Stimulated activated CD8-positive, alpha-beta memory T cell treated with anti-CD3 and anti-CD28 coated beads, Interleukin-12 subunit alpha, Interleukin-12 subunit beta, amount 100 ng/mL, for 1 hour (primary cell): ENCODE results near the gene MCL1.

ENCODE experiments used
- DNase-seq: peaks from one replicate; pipeline ENCODE4 v3.0.0-alpha.2; 2020; ENCODE audit warnings: low read depth

MCL1 gene

GRCh38 chr1:150555971-150556865 is 23.2 kb downstream of the MCL1 start:
- no peak for DNase-seq

- no peak for DNase-seq
These were observed 24.0 kb downstream of the MCL1 start for GRCh38 chr1:150555198-150555970.

GRCh38 chr1:150554086-150554452 is 25.3 kb downstream of the MCL1 start:
- no peak for DNase-seq

GRCh38 chr1:150553392-150554085 is 25.9 kb downstream of the MCL1 start:
- no peak for DNase-seq

GRCh38 chr1:150552911-150553289 is 26.5 kb downstream of the MCL1 start:
- no peak for DNase-seq

- no peak for DNase-seq
These were observed 27.1 kb downstream of the MCL1 start for GRCh38 chr1:150552128-150552910.

- no peak for DNase-seq
These were observed 27.7 kb downstream of the MCL1 start for GRCh38 chr1:150551784-150552127.

GRCh38 chr1:150551051-150551783 is 28.2 kb downstream of the MCL1 start:
- DNase-seq, result no peak

GRCh38 chr1:150550222-150551050 is 29.0 kb downstream of the MCL1 start:
- no peak for DNase-seq

- no peak for DNase-seq
These were observed 29.8 kb downstream of the MCL1 start for GRCh38 chr1:150549496-150550221.

- no peak for DNase-seq
These were observed 30.5 kb downstream of the MCL1 start, which contains the start of gene ADAMTSL4 for GRCh38 chr1:150548632-150549495. Gene ADAMTSL4 (plus strand): TSS chr1:150549408. CDS start chr1:150552289, 2,881 bp downstream.

- no peak for DNase-seq
These were observed 31.1 kb downstream of the MCL1 start for GRCh38 chr1:150548324-150548631.

- DNase-seq, result no peak
These were observed 33.0 kb downstream of the MCL1 start for GRCh38 chr1:150546294-150546937.

DNA sequence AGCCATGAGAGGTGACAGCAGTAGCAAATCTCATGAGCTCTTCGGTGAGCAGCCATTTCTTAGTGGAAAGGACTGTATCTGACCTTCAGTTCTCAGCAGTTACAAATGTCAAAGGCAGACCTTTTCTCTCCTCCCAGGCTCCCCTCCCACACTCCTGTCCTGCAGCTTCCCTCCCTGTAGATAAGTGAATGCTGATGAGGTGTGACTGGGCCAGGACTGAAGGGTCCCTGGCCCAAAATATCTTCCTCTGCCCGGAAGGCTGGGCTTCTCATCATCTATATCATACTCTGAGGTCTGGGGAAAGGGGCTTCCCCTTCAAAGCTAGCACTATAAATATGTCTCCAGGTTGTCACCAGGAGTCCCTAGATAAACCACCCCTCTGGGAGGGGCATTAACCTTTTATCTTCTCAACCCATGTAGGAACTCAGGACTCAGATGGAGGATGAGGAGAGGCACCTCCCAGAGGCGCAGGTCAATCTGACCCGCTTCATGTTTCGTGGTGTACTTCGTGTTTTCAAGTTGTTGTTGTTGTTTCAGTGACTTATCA is 33.9 kb downstream of the MCL1 start:
- no peak for DNase-seq

DNA sequence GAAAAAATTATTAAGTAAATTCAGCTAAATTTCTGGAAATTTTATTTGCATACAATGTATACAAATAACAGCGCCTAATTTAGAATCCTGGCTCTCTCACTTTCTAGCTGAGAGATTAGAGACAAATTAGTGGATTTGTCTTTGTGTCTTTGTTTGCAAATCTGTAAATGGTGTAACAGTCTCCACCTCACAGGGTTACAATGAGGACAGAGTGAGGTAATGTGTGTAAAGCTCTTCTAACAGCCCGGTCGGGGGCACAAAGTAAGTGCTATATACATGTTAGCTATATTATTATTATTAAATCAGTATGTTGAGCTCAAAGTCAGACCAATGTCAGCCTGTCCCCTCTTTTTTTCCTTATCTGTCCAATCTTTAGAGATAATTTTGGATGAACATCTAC is 35.2 kb downstream of the MCL1 start:
- no peak for DNase-seq

- no peak for DNase-seq
These were observed 35.8 kb downstream of the MCL1 start for GRCh38 chr1:150543500-150544143.
